Liver (tissue), 3 donors: Measurements from ENCODE around the gene DIAPH2.

ENCODE experiments used
- GABPA ChIP-seq, 2 donors: IDR thresholded peaks in 1 of 2; conservative IDR thresholded peaks in 1 of 2; 2 replicates each; pipeline ENCODE4 v1.6.1; 2016; ENCODE audit warnings: antibody characterized with exemption in 2 of 2, mild to moderate bottlenecking in 1 of 2, moderate library complexity in 1 of 2
- HNF4G ChIP-seq: IDR thresholded peaks from 2 replicates; pipeline ENCODE4 v1.6.1; 2016; ENCODE audit warnings: antibody characterized with exemption
- JUND ChIP-seq, 2 donors: IDR thresholded peaks; 2 replicates each; pipeline ENCODE4 v1.6.1; 2016; ENCODE audit warnings: antibody characterized with exemption in 2 of 2
- RAD21 ChIP-seq, 2 donors: IDR thresholded peaks; 2 replicates each; pipeline ENCODE4 v1.6.1; 2016; ENCODE audit warnings: antibody characterized with exemption in 2 of 2, mild to moderate bottlenecking in 2 of 2
- SP1 ChIP-seq: IDR thresholded peaks from 2 replicates; pipeline ENCODE4 v1.6.1; 2018; ENCODE audit warnings: antibody characterized with exemption, mild to moderate bottlenecking
- TAF1 ChIP-seq: conservative IDR thresholded peaks from 2 replicates; pipeline ENCODE4 v1.6.1; 2016; ENCODE audit warnings: antibody characterized with exemption, mild to moderate bottlenecking
- TF ChIP-seq, protein P1 (sequence below): fragments of 150-350 bp; IDR thresholded peaks from 2 replicates; pipeline ENCODE4 v1.5.1; 2017; ENCODE audit warnings: improper control_type of control experiment, low read depth, low read length; ENCODE audit not compliant: missing input control
- TF ChIP-seq, protein P2 (sequence below): IDR thresholded peaks from 2 replicates; pipeline ENCODE4 v1.6.1; 2016; ENCODE audit warnings: antibody characterized with exemption
- donor health status: healthy.
- donor health status: healthy.

DNA sequence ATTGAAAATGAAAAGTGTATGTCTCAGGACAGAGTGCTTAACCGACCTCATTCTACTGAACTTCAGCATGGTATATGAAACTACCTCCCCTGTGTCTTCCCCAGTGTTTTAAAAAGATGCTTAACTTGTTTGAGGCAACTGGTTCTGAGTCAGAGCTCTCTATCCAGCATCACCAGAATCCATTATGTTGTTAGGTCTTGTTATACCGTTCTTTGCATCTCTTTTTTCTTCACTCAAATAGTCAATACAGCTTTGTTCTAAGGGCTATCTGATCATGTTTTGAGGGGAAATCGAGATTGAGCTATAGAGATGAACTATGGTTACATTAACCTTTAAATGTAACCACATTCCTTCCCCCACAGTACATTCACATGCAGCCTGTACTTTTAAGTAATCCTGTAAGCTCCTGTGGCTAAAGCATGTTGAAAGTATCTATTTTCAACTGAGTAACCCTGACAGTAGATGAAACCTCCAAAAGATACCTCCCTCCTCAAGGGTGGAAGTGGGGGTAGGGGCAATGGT, 713.4 kb downstream of the DIAPH2 start:
- TF ChIP-seq, protein P1, sequence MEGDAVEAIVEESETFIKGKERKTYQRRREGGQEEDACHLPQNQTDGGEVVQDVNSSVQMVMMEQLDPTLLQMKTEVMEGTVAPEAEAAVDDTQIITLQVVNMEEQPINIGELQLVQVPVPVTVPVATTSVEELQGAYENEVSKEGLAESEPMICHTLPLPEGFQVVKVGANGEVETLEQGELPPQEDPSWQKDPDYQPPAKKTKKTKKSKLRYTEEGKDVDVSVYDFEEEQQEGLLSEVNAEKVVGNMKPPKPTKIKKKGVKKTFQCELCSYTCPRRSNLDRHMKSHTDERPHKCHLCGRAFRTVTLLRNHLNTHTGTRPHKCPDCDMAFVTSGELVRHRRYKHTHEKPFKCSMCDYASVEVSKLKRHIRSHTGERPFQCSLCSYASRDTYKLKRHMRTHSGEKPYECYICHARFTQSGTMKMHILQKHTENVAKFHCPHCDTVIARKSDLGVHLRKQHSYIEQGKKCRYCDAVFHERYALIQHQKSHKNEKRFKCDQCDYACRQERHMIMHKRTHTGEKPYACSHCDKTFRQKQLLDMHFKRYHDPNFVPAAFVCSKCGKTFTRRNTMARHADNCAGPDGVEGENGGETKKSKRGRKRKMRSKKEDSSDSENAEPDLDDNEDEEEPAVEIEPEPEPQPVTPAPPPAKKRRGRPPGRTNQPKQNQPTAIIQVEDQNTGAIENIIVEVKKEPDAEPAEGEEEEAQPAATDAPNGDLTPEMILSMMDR = no peak
- TF ChIP-seq, protein P2, sequence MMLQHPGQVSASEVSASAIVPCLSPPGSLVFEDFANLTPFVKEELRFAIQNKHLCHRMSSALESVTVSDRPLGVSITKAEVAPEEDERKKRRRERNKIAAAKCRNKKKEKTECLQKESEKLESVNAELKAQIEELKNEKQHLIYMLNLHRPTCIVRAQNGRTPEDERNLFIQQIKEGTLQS = no peak
- no peak for TF ChIP-seq RAD21 (IDR thresholded peaks at IDR 0.05)
- no peak for TF ChIP-seq JUND (IDR thresholded peaks at IDR 0.05)
- no peak for TF ChIP-seq SP1
- TF ChIP-seq GABPA (IDR thresholded peaks at IDR 0.05 in 1 of 2, conservative IDR thresholded peaks at IDR 0.05 in 1 of 2) = no peak
- no peak for TF ChIP-seq HNF4G
- TF ChIP-seq TAF1 = no peak
